Tibial nerve (tissue), 3 donors: ENCODE data around the gene MGMT.

Experiments used
- POLR2A ChIP-seq, 2 donors: fragments of 450-650 bp; IDR thresholded peaks; one replicate each; pipeline ENCODE4 v1.6.1; 2017; ENCODE audit warnings: antibody characterized with exemption in 2 of 2, mild to moderate bottlenecking in 2 of 2, moderate library complexity in 2 of 2
- TF ChIP-seq, protein P1 (sequence below), 5 experiments: fragments of 200-600 bp in 3 of 5; fragments of 450-650 bp in 2 of 5; sonication (generic) in 3 of 5; IDR thresholded peaks; one replicate each; pipeline ENCODE4 v1.5.1; 2016 to 2019; ENCODE audit warnings: antibody characterized with exemption in 5 of 5, mild to moderate bottlenecking in 3 of 5, moderate library complexity in 2 of 5

- TF ChIP-seq, protein P1, sequence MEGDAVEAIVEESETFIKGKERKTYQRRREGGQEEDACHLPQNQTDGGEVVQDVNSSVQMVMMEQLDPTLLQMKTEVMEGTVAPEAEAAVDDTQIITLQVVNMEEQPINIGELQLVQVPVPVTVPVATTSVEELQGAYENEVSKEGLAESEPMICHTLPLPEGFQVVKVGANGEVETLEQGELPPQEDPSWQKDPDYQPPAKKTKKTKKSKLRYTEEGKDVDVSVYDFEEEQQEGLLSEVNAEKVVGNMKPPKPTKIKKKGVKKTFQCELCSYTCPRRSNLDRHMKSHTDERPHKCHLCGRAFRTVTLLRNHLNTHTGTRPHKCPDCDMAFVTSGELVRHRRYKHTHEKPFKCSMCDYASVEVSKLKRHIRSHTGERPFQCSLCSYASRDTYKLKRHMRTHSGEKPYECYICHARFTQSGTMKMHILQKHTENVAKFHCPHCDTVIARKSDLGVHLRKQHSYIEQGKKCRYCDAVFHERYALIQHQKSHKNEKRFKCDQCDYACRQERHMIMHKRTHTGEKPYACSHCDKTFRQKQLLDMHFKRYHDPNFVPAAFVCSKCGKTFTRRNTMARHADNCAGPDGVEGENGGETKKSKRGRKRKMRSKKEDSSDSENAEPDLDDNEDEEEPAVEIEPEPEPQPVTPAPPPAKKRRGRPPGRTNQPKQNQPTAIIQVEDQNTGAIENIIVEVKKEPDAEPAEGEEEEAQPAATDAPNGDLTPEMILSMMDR (IDR thresholded peaks at IDR 0.05), result no peak
- no peak for TF ChIP-seq POLR2A (IDR thresholded peaks at IDR 0.05)
Measured at GRCh38 chr10:129647590-129647989, 180.5 kb downstream of the MGMT start.
